Chondrocyte (in vitro differentiated cells): Measurements from ENCODE around the gene PRTG. TPM values are rescaled to one million over a fixed set of nuclear protein-coding genes. Genes with fewer than 3 reads are reported as not detected.

Source experiments
- DNase-seq: peaks from one replicate; pipeline ENCODE4 v3.0.0; 2021; ENCODE audit warnings: mixed read lengths, low spot score
- H3K27ac Mint-ChIP-seq: one replicate; pipeline ENCODE4 v1.8.0; 2021; ENCODE audit warnings: mild to moderate bottlenecking, moderate library complexity, mixed read lengths; ENCODE audit not compliant: unreplicated experiment
- H3K27me3 Mint-ChIP-seq: 2 replicates; pipeline ENCODE4 v1.8.0; 2021; ENCODE audit warnings: low read depth, mixed read lengths
- H3K36me3 Mint-ChIP-seq: 2 replicates; pipeline ENCODE4 v1.8.0; 2021; ENCODE audit warnings: low read depth, mixed read lengths
- H3K4me1 Mint-ChIP-seq: 2 replicates; pipeline ENCODE4 v1.8.0; 2021; ENCODE audit warnings: low read depth, mild to moderate bottlenecking, mixed read lengths
- H3K4me3 Mint-ChIP-seq: one replicate; pipeline ENCODE4 v1.8.0; 2021; ENCODE audit warnings: mild to moderate bottlenecking, moderate library complexity, mixed read lengths; ENCODE audit not compliant: unreplicated experiment
- H3K9me3 Mint-ChIP-seq: 2 replicates; pipeline ENCODE4 v1.8.0; 2021; ENCODE audit warnings: low read depth, mixed read lengths
- total RNA-seq: library from RNA; stranded (reverse); gene quantifications from 3 replicates; pipeline ENCODE4 v1.2.1, GENCODE V29; 2021
- TF ChIP-seq, protein P1 (sequence below): fragments of 200-600 bp; sonication (generic); IDR thresholded peaks from 2 replicates; pipeline ENCODE4 v1.5.0; 2021; ENCODE audit warnings: antibody characterized with exemption, mild to moderate bottlenecking, moderate library complexity

Gene PRTG
- total RNA-seq, 1 donor from 2014 or later, result 3.1 TPM

DNA sequence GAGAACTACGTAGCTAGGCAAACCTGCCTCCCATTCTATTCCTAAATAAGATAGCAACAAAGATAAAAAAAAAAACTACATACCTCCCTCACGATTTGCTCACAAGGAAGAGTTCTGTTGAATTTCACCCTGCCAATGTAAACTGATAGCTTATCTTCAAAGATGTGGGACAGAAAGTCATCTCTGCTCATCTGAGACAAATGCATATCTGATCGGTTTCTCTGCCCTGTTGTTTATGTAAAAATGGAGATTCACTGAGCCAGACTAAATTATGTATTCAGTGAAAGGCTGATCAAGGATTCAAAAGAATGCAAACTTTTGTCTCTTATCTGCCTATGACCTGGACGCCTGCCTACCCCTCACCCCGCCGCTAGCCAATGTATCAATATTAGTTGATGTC lies 166.0 kb downstream of the PRTG start:
- H3K27me3 Mint-ChIP-seq, result no peaks in the 10 kb centered on the region
- TF ChIP-seq, protein P1, sequence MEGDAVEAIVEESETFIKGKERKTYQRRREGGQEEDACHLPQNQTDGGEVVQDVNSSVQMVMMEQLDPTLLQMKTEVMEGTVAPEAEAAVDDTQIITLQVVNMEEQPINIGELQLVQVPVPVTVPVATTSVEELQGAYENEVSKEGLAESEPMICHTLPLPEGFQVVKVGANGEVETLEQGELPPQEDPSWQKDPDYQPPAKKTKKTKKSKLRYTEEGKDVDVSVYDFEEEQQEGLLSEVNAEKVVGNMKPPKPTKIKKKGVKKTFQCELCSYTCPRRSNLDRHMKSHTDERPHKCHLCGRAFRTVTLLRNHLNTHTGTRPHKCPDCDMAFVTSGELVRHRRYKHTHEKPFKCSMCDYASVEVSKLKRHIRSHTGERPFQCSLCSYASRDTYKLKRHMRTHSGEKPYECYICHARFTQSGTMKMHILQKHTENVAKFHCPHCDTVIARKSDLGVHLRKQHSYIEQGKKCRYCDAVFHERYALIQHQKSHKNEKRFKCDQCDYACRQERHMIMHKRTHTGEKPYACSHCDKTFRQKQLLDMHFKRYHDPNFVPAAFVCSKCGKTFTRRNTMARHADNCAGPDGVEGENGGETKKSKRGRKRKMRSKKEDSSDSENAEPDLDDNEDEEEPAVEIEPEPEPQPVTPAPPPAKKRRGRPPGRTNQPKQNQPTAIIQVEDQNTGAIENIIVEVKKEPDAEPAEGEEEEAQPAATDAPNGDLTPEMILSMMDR, result no peak
- no peak overlapping the region for H3K27ac Mint-ChIP-seq
- DNase-seq, result no peak
- H3K4me3 Mint-ChIP-seq, result no peak overlapping the region
- peaks cover 26% of the 10 kb centered on the region for H3K4me1 Mint-ChIP-seq
- H3K36me3 Mint-ChIP-seq, result no peaks in the 10 kb centered on the region
- H3K9me3 Mint-ChIP-seq, result peaks cover 4% of the 10 kb centered on the region

DNA sequence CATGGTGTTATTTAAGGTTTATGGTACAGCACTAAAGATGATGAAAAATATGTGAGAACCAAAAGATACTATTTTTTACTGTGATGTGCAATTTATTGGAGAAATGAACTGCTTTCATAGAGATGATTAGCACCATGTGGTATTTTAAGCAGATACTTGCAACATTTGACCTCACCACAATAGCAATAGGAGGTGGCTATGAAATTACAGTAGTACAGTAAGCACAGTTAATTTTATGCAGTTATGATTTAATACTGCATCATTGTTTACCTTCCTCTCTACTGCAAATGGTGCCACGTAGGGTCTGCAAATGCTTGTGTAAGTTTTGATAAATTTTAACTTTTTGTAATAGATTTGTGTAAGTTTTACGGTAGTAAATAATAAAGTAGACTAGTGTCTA lies 168.9 kb downstream of the PRTG start:
- Mint-ChIP-seq H3K4me3 (no peak overlapping the region), H3K27ac (no peak overlapping the region), H3K36me3 (peaks cover 5% of the 10 kb centered on the region), H3K27me3 (no peaks in the 10 kb centered on the region), H3K4me1 (peaks cover 22% of the 10 kb centered on the region), H3K9me3 (peaks cover 9% of the 10 kb centered on the region)
- DNase-seq, result no peak
- TF ChIP-seq, protein P1, result no peak

DNA sequence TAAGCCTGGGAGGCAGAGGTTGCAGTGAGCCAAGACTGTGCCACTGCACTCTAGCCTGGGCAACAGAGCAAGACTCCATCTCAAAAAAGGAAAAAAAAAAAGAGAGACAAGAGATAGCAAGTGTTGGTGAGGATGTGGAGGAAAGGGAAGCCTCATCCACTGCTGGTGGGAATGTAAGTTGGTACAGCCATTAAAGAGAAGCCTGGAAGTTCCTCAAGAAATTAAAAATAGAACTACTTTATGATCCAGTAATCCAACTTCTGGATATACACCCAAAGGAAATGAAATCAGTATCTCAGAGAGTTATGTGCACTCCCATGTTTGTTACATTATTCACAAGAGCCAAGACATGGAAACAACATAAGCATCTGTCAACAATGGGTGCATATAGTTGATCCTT lies 169.7 kb downstream of the PRTG start:
- Mint-ChIP-seq H3K36me3 (peaks cover 5% of the 10 kb centered on the region), H3K4me3 (no peak overlapping the region), H3K9me3 (peaks cover 9% of the 10 kb centered on the region), H3K27me3 (no peaks in the 10 kb centered on the region), H3K4me1 (peaks cover 18% of the 10 kb centered on the region), H3K27ac (no peak overlapping the region)
- TF ChIP-seq, protein P1, result no peak
- DNase-seq, result no peak

DNA sequence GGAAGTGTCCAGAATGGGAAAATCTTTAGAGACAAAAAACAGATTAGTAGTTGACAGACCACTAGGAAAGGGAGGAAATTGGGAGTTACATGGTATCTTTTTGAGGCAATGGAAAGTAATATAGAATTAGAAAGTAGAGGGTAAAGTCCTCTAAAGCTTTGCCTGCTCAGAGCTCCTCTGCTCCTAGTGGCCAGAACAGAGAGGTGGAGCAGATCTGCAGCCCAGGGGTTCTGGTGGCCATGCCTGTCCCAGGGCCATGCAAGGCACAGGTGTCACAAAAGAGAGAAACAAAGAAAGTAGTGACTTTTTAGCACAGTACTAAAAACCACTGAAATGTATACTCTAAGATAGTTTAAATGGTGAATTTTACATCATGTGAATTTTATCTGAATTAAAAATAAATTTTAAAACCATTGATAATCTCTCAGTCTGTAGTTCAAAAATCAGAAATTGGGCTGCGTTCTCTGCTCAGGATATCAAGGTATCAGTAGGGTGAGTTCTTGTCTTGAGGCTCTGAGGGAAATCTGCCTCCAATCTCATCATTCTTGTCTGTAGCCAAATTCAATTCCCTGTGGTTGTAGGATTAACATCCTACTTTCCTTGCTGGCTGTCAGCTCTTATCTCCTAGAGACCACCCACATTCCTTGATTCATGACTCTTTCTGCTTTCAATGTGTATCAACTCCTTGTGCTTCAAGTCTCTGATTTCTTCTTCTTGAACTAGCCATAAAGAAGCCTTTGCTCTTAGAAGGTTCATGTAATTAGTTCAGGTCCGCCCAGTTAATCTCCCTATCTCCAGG lies 178.4 kb downstream of the PRTG start:
- peaks cover 26% of the 10 kb centered on the region for H3K9me3 Mint-ChIP-seq
- H3K4me3 Mint-ChIP-seq, result no peak overlapping the region
- peaks cover 12% of the 10 kb centered on the region for H3K36me3 Mint-ChIP-seq
- H3K27me3 Mint-ChIP-seq, result no peaks in the 10 kb centered on the region
- no peak for DNase-seq
- TF ChIP-seq, protein P1, result peak; percentile 20
- H3K27ac Mint-ChIP-seq, result no peak overlapping the region
- H3K4me1 Mint-ChIP-seq, result no peaks in the 10 kb centered on the region

DNA sequence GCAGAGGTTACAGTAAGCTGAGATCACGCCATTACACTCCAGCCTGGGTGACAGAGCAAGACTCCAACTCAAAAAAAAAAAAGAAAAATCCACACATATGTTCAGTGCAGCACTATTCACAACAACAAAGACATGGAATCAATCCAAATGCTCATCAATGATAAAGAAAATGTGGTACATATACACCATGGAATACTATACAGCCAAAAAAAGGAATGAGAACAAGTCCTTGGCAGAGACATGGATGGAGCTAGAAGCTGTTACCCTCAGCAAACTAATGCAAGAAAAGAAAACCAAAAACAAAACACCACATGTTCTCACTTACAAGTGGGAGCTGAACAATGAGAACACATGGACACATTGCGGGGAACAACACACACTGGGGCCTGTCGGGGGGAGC lies 180.4 kb downstream of the PRTG start:
- Mint-ChIP-seq H3K27ac (no peak overlapping the region), H3K9me3 (peaks cover 32% of the 10 kb centered on the region), H3K27me3 (no peaks in the 10 kb centered on the region), H3K36me3 (peaks cover 12% of the 10 kb centered on the region), H3K4me3 (no peak overlapping the region), H3K4me1 (no peaks in the 10 kb centered on the region)
- TF ChIP-seq, protein P1, result no peak
- no peak for DNase-seq

Other genes with a start within 250 kb of the PRTG start
- 0.82 to 4.4 TPM (median 1.8 TPM) in 3 replicates for gene DNAAF4, start 234.9 kb downstream of the PRTG start, total RNA-seq
- gene PYGO1, start 154.8 kb downstream of the PRTG start, total RNA-seq, result 20.3 to 21.0 TPM (median 20.5 TPM) in 3 replicates